Measurements from ENCODE around the gene PDILT. TPM values are rescaled to one million over a fixed set of nuclear protein-coding genes. Genes with fewer than 3 reads are reported as not detected.

PDILT gene
- total RNA-seq, 1 experiment from 2014 or later, result not detected

DNA sequence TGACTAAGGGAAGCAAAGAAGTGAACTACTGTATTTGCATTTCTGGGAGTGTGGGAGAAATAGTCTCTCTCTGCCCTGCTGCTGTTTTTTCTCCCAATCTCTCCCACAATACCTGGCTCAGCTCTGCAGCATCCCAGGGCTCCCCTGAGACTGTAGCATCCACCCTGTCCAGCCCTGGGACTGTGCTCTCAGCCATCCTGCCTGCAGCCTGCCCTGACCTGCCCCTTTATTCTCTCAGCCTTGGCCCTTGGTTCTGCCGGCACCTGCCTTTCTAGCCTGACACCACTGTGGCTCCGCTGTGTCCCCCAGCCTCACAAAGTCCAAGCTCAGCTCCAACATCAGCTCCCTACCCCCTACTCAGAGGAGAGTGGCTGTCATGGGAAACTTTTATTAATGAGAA, 1.9 kb downstream of the PDILT start:
- Histone ChIP-seq H2AFZ (ENCODE audit: low read length) (no peak overlapping the region), H2BK20ac (ENCODE audit: low read depth, low read length, poor library complexity, severe bottlenecking) (no peak overlapping the region), H2AK5ac (ENCODE audit: insufficient read length, low read length) (no peak overlapping the region), H2BK15ac (ENCODE audit: low read depth, low read length) (no peak overlapping the region), H3K79me2 (ENCODE audit: insufficient read depth, low read length) (no peaks in the 10 kb centered on the region), H2BK12ac (ENCODE audit: insufficient read length, low read depth, low read length) (no peak overlapping the region), H3K23me2 (ENCODE audit: insufficient read length, low read depth, low read length, poor library complexity, severe bottlenecking) (no peaks in the 10 kb centered on the region), H3K4ac (ENCODE audit: low read depth, low read length) (no peak overlapping the region), H3K18ac (ENCODE audit: insufficient read length, low read depth, low read length) (no peak overlapping the region), H3K56ac (ENCODE audit: insufficient read length, low read depth, low read length) (no peak overlapping the region), H3T11ph (ENCODE audit: low read length) (no peak overlapping the region), H3K4me2 (ENCODE audit: insufficient read depth, insufficient read length, low read length) (no peak overlapping the region), H2BK5ac (ENCODE audit: insufficient read length, low read length) (no peak overlapping the region), H4K5ac (ENCODE audit: insufficient read length, low read depth, low read length) (no peak overlapping the region), H2BK120ac (ENCODE audit: low read depth, low read length, poor library complexity, severe bottlenecking) (no peak overlapping the region), H3K9me3 (ENCODE audit: control insufficient read depth, low read depth, low read length) (no peaks in the 10 kb centered on the region), H3K27ac (ENCODE audit: insufficient read length, low read depth, low read length) (no peak overlapping the region), H4K20me1 (ENCODE audit: control insufficient read depth, insufficient read depth, insufficient read length) (no peaks in the 10 kb centered on the region), H3K79me1 (ENCODE audit: insufficient read depth, low read depth, low read length, poor library complexity, severe bottlenecking) (no peaks in the 10 kb centered on the region), H4K91ac (ENCODE audit: insufficient read length, low read depth, low read length) (no peak overlapping the region), H3K14ac (ENCODE audit: insufficient read depth, low read length) (no peak overlapping the region; the same call in 1 of the 2 replicates), H3K9ac (ENCODE audit: extremely low read depth, insufficient read length, low read length) (no peak overlapping the region), H3K23ac (ENCODE audit: insufficient read length, low read depth, low read length) (no peak overlapping the region), H3K4me1 (ENCODE audit: insufficient read depth, low read length) (no peaks in the 10 kb centered on the region; the same call in 1 of the 2 replicates), H4K8ac (replicated peaks; ENCODE audit: insufficient read length, low read depth, low read length) (no peak overlapping the region), H3K27me3 (ENCODE audit: insufficient read depth, low read length) (no peaks in the 10 kb centered on the region)
- Mint-ChIP-seq H3K4me1 (peaks cover 0 to 4% of the 10 kb centered on the region in 2 experiments; a peak in 2 of 4 replicates), H3K36me3 (ENCODE audit: insufficient read depth in 1 of 3, low read depth in 3 of 3) (no peaks in the 10 kb centered on the region), H3K9me3 (no peaks in the 10 kb centered on the region), H3K27me3 (ENCODE audit: low read depth) (no peaks in the 10 kb centered on the region), H3K27ac (no peak overlapping the region; a peak in 1 of 7 replicates), H3K4me3 (no peak overlapping the region)
- TF ChIP-seq, protein P1, sequence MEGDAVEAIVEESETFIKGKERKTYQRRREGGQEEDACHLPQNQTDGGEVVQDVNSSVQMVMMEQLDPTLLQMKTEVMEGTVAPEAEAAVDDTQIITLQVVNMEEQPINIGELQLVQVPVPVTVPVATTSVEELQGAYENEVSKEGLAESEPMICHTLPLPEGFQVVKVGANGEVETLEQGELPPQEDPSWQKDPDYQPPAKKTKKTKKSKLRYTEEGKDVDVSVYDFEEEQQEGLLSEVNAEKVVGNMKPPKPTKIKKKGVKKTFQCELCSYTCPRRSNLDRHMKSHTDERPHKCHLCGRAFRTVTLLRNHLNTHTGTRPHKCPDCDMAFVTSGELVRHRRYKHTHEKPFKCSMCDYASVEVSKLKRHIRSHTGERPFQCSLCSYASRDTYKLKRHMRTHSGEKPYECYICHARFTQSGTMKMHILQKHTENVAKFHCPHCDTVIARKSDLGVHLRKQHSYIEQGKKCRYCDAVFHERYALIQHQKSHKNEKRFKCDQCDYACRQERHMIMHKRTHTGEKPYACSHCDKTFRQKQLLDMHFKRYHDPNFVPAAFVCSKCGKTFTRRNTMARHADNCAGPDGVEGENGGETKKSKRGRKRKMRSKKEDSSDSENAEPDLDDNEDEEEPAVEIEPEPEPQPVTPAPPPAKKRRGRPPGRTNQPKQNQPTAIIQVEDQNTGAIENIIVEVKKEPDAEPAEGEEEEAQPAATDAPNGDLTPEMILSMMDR (conservative IDR thresholded peaks at IDR 0.05), result no peak
- no peak for DNase-seq
- no CpG with 5 or more reads among the region's 2 CpGs for WGBS (ENCODE audit: extremely low coverage, insufficient read length, low lambda C conversion rate)

Data from H9 (cell line).